ENCODE results near the gene PIK3C2G.

DNA sequence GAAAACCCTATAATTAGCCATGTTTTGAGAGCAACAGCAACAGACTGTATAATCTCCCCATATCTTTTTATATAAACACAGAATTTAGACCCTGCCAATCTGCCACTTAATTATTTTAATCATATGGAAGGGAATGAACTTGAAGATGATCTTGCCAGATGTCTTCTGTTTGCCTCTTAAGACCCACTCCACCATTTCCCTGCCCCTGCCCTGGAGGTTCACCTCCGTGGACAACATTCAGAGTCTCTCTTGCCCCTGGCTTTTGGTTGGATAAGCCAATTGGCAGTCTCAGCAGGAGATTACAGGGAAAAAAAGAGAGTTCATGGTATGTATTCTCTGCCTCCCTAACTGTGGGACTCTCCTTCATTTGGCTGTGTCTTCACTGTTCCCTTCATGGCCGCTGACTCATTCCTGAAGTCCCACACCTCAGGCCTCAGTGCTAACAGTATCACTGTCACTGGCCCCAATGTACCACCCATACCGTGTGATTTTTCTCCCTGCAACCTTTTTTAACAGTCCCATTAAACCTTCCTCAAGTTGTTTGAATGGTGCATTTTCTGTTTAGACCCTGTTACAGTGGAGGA is 184.8 kb downstream of the PIK3C2G start:
- TF ChIP-seq, protein P1, sequence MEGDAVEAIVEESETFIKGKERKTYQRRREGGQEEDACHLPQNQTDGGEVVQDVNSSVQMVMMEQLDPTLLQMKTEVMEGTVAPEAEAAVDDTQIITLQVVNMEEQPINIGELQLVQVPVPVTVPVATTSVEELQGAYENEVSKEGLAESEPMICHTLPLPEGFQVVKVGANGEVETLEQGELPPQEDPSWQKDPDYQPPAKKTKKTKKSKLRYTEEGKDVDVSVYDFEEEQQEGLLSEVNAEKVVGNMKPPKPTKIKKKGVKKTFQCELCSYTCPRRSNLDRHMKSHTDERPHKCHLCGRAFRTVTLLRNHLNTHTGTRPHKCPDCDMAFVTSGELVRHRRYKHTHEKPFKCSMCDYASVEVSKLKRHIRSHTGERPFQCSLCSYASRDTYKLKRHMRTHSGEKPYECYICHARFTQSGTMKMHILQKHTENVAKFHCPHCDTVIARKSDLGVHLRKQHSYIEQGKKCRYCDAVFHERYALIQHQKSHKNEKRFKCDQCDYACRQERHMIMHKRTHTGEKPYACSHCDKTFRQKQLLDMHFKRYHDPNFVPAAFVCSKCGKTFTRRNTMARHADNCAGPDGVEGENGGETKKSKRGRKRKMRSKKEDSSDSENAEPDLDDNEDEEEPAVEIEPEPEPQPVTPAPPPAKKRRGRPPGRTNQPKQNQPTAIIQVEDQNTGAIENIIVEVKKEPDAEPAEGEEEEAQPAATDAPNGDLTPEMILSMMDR (IDR thresholded peaks at IDR 0.05) = no peak
- no peak for TF ChIP-seq POLR2AphosphoS5 (IDR thresholded peaks at IDR 0.05)
- TF ChIP-seq POLR2A (IDR thresholded peaks at IDR 0.05) = no peak
- no peak for TF ChIP-seq EP300 (IDR thresholded peaks at IDR 0.05)
